ENCODE data around the gene BRI3. TPM values are rescaled to one million over a fixed set of nuclear protein-coding genes. Genes with fewer than 3 reads are reported as not detected.

The BRI3 gene
- total RNA-seq, 1 donor from 2014 or later: 530 TPM

DNA sequence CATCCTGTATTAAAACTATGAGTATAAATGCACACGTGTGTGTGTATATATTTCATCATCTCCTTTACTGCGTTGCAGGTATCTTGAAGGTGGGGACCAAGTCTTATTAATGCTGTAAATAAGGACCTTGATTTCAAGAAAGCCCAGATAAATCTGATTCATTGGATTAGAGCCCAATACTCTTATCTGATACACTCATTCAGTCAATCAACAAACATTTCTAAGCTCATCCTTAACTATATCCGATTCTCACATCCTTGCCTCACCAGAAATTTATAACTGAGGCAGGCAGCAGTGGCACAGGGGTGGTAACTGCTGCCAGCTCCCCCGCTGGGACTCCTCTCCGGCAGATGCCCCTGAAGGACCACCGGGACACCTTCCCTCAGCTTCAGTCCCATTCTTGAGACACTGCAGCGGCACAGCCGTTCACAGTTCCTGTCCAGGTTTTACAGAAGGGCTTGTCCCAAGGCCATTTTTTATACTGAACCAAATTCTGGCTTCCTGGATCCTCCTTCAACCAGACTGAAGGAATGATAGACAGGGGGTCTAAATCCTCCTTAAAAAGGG lies 54.0 kb downstream of the BRI3 start:
- Histone ChIP-seq H3K9me3 (no peaks in the 10 kb centered on the region), H3K27me3 (no peaks in the 10 kb centered on the region), H3K4me1 (no peaks in the 10 kb centered on the region), H3K4me3 (no peak overlapping the region), H3K36me3 (no peaks in the 10 kb centered on the region), H3K27ac (no peak overlapping the region)
- TF ChIP-seq, protein P1, sequence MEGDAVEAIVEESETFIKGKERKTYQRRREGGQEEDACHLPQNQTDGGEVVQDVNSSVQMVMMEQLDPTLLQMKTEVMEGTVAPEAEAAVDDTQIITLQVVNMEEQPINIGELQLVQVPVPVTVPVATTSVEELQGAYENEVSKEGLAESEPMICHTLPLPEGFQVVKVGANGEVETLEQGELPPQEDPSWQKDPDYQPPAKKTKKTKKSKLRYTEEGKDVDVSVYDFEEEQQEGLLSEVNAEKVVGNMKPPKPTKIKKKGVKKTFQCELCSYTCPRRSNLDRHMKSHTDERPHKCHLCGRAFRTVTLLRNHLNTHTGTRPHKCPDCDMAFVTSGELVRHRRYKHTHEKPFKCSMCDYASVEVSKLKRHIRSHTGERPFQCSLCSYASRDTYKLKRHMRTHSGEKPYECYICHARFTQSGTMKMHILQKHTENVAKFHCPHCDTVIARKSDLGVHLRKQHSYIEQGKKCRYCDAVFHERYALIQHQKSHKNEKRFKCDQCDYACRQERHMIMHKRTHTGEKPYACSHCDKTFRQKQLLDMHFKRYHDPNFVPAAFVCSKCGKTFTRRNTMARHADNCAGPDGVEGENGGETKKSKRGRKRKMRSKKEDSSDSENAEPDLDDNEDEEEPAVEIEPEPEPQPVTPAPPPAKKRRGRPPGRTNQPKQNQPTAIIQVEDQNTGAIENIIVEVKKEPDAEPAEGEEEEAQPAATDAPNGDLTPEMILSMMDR (IDR thresholded peaks at IDR 0.05): no peak
- ATAC-seq: no peak
- intact Hi-C loops (cut with DNase I): no loop called here
- peak; percentile 23 for DNase-seq

DNA sequence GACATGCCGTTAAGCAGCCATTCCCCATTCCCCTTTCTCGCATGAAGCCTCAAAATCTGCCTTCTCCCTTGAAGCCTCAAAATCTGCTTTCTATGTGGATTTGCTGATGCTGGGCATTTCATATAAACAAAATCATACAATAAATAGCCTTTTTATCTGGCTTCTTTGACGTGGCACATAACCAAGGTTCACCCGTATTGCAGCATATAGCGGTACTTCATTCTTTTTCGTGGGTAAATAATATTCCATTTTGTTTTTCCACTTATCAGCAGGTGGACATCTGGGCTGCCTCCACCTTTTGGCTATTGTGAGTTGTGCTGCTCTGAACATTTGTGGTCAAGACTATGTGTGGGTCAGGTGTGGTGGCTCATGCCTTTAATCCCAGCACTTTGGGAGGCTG lies 57.0 kb downstream of the BRI3 start:
- Histone ChIP-seq H3K4me3 (no peak overlapping the region), H3K36me3 (no peaks in the 10 kb centered on the region), H3K27me3 (no peaks in the 10 kb centered on the region), H3K27ac (no peak overlapping the region), H3K9me3 (no peaks in the 10 kb centered on the region), H3K4me1 (no peaks in the 10 kb centered on the region)
- no peak for DNase-seq
- ATAC-seq: no peak
- intact Hi-C loops (cut with DNase I): no loop called here
- TF ChIP-seq, protein P1 (IDR thresholded peaks at IDR 0.05): no peak

DNA sequence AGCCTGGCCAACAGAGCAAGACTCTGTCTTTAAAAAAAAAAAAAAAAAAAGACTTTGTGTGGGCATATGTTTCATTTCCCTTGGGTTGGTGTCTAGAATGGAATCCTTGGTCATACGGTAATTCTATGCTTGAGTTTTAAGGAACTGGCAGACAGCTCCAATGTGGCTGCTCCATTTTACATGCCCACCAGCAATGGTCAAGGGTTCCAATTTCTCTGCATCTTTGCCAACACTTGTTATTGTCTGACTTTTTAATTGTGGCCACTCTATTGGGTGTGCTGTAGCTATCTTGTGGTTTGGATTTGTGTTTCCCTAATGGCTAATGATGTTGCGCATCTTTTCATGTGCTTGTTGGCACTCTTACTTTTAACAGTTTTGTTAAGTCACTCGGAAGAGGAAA lies 57.6 kb downstream of the BRI3 start:
- no peak overlapping the region for H3K4me3 ChIP-seq

GRCh38 chr7:98341106-98341505 lies 59.6 kb downstream of the BRI3 start:
- TF ChIP-seq, protein P1 (IDR thresholded peaks at IDR 0.05): no peak
- intact Hi-C loops (cut with DNase I): no loop called here
- H3K36me3 ChIP-seq: no peaks in the 10 kb centered on the region
- ATAC-seq: no peak
- H3K9me3 ChIP-seq: no peaks in the 10 kb centered on the region
- H3K27me3 ChIP-seq: no peaks in the 10 kb centered on the region
- no peak for DNase-seq
- no peak overlapping the region for H3K4me3 ChIP-seq
- H3K4me1 ChIP-seq: no peaks in the 10 kb centered on the region
- H3K27ac ChIP-seq: no peak overlapping the region

More for the DNA sequence above, 57.6 kb downstream of the BRI3 start:
- TF ChIP-seq, protein P1 (IDR thresholded peaks at IDR 0.05): no peak
- no peaks in the 10 kb centered on the region for H3K27me3 ChIP-seq
- no peaks in the 10 kb centered on the region for H3K4me1 ChIP-seq
- no peak for DNase-seq
- no peaks in the 10 kb centered on the region for H3K36me3 ChIP-seq
- no peak overlapping the region for H3K27ac ChIP-seq
- no peak for ATAC-seq
- no peaks in the 10 kb centered on the region for H3K9me3 ChIP-seq
- intact Hi-C loops (cut with DNase I): no loop called here

Other genes with a start within 250 kb of the BRI3 start
- 40.8 TPM for gene LMTK2, start 174.8 kb upstream of the BRI3 start, total RNA-seq
- gene BHLHA15, start 70.2 kb upstream of the BRI3 start, total RNA-seq: 0.81 TPM
- 55.2 TPM for gene TECPR1, start 29.5 kb upstream of the BRI3 start, total RNA-seq
- 22.9 TPM for gene BAIAP2L1, start 119.4 kb downstream of the BRI3 start, total RNA-seq